GM12872 (cell line): ENCODE measurements around the gene PDIA5.

ENCODE experiments used
- CTCF ChIP-seq: IDR thresholded peaks from 3 replicates; pipeline ENCODE4 v1.5.1; 2011; ENCODE audit warnings: low read depth, mild to moderate bottlenecking, low read length, moderate library complexity; ENCODE audit not compliant: insufficient read depth

PDIA5 gene

GRCh38 chr3:123054109-123054778 lies 12.6 kb upstream of the PDIA5 start:
- TF ChIP-seq CTCF, result no peak

GRCh38 chr3:123054931-123055330 lies 11.9 kb upstream of the PDIA5 start:
- no peak for TF ChIP-seq CTCF

- no peak for TF ChIP-seq CTCF
These were observed 11.5 kb upstream of the PDIA5 start for GRCh38 chr3:123055352-123055751.

- TF ChIP-seq CTCF, result no peak
These were observed 8.3 kb upstream of the PDIA5 start for GRCh38 chr3:123058505-123058904.

GRCh38 chr3:123060054-123060453 lies 6.8 kb upstream of the PDIA5 start:
- no peak for TF ChIP-seq CTCF

GRCh38 chr3:123061856-123062255 lies 5.0 kb upstream of the PDIA5 start:
- no peak for TF ChIP-seq CTCF

- no peak for TF ChIP-seq CTCF
These were observed 3.8 kb upstream of the PDIA5 start for GRCh38 chr3:123063034-123063433.
